ENCODE measurements around the gene DDR2. TPM values are rescaled to one million over a fixed set of nuclear protein-coding genes. Genes with fewer than 3 reads are reported as not detected.

DDR2 gene
- total and polyA plus RNA-seq, 8 donors, result 6.8 to 117 (median 34.1) TPM

DNA sequence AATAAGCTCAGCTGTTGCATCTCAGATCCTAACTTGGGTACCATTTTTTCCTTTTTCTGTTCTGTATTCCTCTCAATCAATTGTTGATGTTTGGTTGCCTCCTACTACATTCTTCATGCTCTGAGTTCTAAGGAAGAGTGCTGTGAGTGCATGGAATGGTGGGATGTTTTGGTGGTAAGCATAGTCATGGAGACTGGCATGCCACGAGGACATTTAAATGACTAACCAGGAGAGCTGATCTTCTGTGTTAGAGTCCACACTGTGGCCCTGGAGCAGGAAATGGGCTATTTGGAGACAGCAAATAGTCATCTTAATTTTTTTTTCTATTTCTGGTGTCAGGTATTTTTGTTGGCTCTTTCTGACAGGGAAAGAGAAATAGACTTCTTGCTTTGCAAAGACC is 88.7 kb downstream of the DDR2 start:
- no peaks in the 10 kb centered on the region for H3K9me3 ChIP-seq
- intact Hi-C loops (cut with DNase I; ENCODE audit: low total_unique reads), result no loop called here
- no peak overlapping the region for H3K27ac ChIP-seq
- no peak overlapping the region for H3K4me3 ChIP-seq
- H3K4me1 ChIP-seq, result peaks cover 0 to 24% (median 4%) of the 10 kb centered on the region in 4 donors
- no peaks in the 10 kb centered on the region for H3K36me3 ChIP-seq
- WGBS, 5 donors, result 80 to 93% (median 88%) methylated on average over 1 of the region's 1 CpG
- no peaks in the 10 kb centered on the region for H3K27me3 ChIP-seq
- no peak for DNase-seq
- TF ChIP-seq EP300 (IDR thresholded peaks at IDR 0.05), result no peak
- TF ChIP-seq, protein P1, sequence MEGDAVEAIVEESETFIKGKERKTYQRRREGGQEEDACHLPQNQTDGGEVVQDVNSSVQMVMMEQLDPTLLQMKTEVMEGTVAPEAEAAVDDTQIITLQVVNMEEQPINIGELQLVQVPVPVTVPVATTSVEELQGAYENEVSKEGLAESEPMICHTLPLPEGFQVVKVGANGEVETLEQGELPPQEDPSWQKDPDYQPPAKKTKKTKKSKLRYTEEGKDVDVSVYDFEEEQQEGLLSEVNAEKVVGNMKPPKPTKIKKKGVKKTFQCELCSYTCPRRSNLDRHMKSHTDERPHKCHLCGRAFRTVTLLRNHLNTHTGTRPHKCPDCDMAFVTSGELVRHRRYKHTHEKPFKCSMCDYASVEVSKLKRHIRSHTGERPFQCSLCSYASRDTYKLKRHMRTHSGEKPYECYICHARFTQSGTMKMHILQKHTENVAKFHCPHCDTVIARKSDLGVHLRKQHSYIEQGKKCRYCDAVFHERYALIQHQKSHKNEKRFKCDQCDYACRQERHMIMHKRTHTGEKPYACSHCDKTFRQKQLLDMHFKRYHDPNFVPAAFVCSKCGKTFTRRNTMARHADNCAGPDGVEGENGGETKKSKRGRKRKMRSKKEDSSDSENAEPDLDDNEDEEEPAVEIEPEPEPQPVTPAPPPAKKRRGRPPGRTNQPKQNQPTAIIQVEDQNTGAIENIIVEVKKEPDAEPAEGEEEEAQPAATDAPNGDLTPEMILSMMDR (IDR thresholded peaks at IDR 0.05), result no peak
- no peak for TF ChIP-seq POLR2AphosphoS5 (IDR thresholded peaks at IDR 0.05)
- no peak for TF ChIP-seq POLR2A (IDR thresholded peaks at IDR 0.05)

DNA sequence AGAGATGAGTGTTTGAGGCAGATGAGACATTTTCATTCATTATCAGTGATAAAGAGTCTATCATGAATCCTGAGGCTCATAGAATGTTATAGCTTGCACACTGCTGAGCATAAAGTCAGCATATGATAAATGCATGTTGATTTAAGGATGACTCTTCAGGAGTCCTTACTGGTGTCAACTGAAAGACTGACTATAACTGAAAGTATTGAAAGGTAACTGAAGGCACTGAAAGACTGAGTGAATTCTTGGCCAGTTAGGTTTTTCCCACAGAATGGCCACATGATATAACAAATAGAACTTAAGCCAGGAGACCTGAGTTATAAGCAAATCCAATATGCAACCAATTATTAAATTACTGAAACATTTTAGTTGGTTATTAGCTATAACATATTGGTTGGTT is 89.2 kb downstream of the DDR2 start:
- H3K9me3 ChIP-seq, result no peaks in the 10 kb centered on the region
- no peaks in the 10 kb centered on the region for H3K36me3 ChIP-seq
- H3K27ac ChIP-seq, result no peak overlapping the region
- TF ChIP-seq POLR2A (IDR thresholded peaks at IDR 0.05) (no peak), EP300 (IDR thresholded peaks at IDR 0.05) (no peak), POLR2AphosphoS5 (IDR thresholded peaks at IDR 0.05) (no peak)
- TF ChIP-seq, protein P1 (IDR thresholded peaks at IDR 0.05), result no peak
- DNase-seq, result no peak
- H3K4me1 ChIP-seq, result peaks cover 0 to 19% (median 2%) of the 10 kb centered on the region in 4 donors
- no peaks in the 10 kb centered on the region for H3K27me3 ChIP-seq
- intact Hi-C loops (cut with DNase I; ENCODE audit: low total_unique reads), result no loop called here
- H3K4me3 ChIP-seq, result no peak overlapping the region

DNA sequence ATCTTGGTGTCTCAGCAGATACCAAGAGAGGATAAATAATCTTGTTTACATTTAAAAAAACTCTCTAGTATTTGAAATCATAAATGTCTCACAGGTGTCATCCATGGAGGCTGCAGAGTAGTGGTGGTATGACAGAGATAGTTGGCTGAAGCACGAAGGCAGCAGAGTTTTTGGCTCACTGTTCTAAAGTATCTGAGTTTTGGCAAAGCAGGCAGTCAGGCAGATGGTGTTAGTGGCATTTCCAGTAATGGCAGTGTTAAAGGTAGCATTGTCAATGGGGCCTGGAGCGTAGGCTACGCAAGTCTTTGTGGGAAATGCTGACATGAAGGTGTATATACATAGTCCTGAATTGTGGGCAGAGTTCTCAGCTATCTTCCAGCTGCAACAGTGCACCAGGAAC is 89.8 kb downstream of the DDR2 start:
- Histone ChIP-seq H3K9me3 (no peaks in the 10 kb centered on the region), H3K4me1 (peaks cover 0 to 15% (median 0%) of the 10 kb centered on the region in 4 donors), H3K36me3 (no peaks in the 10 kb centered on the region), H3K27me3 (no peaks in the 10 kb centered on the region), H3K27ac (no peak overlapping the region), H3K4me3 (no peak overlapping the region)
- no peak for DNase-seq
- WGBS, 5 donors, result 85 to 96% (median 92%) methylated on average over 3 of the region's 3 CpGs
- intact Hi-C loops (cut with DNase I; ENCODE audit: low total_unique reads), result no loop called here
- no peak for TF ChIP-seq POLR2A (IDR thresholded peaks at IDR 0.05)
- TF ChIP-seq, protein P1 (IDR thresholded peaks at IDR 0.05), result no peak
- TF ChIP-seq POLR2AphosphoS5 (IDR thresholded peaks at IDR 0.05), result no peak
- no peak for TF ChIP-seq EP300 (IDR thresholded peaks at IDR 0.05)

GRCh38 chr1:162724583-162725120 is 92.4 kb downstream of the DDR2 start:
- intact Hi-C loops (cut with DNase I; ENCODE audit: low total_unique reads), result no loop called here
- no peaks in the 10 kb centered on the region for H3K36me3 ChIP-seq
- H3K27ac ChIP-seq, result peak overlapping the region in 2 of 5 donors; percentile 32 to 35
- peaks cover 0 to 15% (median 0%) of the 10 kb centered on the region in 4 donors for H3K4me1 ChIP-seq
- TF ChIP-seq, protein P1 (IDR thresholded peaks at IDR 0.05), result no peak
- TF ChIP-seq EP300 (IDR thresholded peaks at IDR 0.05) (no peak), POLR2A (IDR thresholded peaks at IDR 0.05) (no peak), POLR2AphosphoS5 (IDR thresholded peaks at IDR 0.05) (no peak)
- no peaks in the 10 kb centered on the region for H3K9me3 ChIP-seq
- DNase-seq, result no peak
- no peak overlapping the region for H3K4me3 ChIP-seq
- WGBS, 5 donors, result 67 to 72% (median 68%) methylated on average over 7 of the region's 7 CpGs
- no peaks in the 10 kb centered on the region for H3K27me3 ChIP-seq
